GM19025 (cell line): ENCODE results near the gene MED29.
A peak's percentile ranks its signal among the peaks of the same experiment; 100 is the strongest.

Experiments
- ATAC-seq: cut with Tn5 transposase; IDR thresholded peaks from one replicate; pipeline ENCODE4 v1.9.1; 2021; ENCODE audit warnings: mild to moderate bottlenecking, low read depth, moderate library complexity; ENCODE audit not compliant: unreplicated experiment

MED29 gene

DNA sequence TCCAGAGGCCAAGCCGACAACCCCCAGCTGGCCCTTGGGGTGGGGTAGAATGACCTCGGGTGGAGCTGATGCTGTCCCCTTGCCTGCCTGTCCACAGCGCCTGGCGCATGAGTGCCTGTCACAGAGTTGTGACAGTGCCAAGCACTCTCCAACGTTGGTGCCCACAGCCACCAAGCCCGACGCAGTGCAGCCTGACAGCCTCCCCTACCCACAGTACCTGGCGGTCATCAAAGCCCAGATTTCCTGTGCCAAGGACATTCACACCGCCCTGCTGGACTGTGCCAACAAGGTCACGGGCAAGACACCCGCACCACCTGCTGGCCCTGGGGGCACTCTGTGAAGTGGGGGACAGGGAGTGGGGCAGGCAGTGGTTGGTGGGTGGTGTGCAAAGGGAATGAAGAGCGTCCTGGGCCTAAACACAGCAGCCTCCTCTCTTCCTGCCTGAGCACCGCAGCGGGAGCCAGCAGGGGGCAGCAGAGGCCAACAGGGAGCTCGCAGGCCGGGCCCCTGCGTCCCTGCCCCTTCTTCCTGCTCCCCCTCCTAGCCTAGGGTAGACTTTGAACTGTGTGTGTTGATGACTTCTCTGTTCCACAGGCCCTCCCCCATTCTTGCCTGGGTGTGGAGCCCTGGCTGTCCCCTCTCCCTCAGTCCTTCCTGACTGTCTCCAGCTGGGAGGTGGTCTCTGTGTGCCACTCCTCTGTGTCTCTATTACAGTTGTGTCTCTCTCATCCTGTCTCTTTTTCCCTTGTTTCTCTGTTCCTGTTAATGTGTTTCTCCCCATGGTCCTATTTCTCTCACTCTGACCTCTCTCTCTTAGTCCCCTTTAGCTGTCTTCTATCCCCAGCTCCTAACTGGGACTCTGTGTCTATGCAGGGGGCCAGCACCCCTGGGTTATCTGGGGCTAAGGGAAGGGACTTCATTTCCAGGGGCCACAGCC, 6.5 kb downstream of the MED29 start:
- ATAC-seq = no peak

DNA sequence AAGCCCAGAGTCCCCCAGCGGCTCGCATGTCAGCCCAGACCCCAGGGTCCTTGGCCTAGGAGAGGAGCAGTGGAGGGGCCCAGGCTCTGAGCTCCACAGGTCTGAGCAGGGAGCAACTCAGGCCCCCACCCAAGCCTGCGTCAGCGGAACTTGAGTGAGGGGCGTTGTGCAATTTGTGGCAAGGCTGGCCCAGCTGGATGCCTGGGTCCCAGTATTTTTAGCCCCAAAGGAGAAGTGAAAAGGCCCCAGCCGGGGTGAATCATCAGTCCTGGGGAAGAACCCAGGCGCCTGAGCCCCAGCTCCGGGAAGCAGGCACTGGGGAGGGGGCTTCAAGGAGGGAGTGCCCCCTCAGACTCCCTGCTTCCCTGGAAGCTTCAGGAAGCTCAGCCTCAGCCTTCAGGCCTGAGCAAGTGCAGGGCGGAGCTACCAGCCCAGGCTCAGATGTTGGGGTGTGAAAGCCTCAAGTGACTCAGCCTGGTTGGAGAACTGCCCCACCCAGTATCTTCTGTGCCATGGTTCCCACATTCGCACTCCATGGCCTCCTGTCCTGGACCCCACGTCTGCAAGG, 7.2 kb downstream of the MED29 start:
- no peak for ATAC-seq

DNA sequence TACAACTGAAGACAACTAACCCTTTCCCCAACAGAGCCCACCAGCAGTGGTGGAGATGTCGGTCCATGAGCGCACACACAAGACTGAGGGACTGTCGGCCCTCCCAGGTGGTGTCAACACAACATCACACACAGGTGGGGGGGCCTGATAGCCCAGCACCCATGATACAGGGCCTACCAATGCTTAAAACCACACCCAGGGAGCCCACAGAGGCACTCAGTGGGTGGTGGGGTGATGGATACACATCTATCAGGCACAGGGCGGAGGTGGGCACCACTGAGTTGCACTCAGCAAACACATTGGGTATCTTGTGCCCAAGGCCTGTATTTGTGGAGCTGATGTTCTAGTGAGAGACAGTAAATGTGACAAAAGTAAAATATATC, 8.5 kb downstream of the MED29 start:
- ATAC-seq = no peak

DNA sequence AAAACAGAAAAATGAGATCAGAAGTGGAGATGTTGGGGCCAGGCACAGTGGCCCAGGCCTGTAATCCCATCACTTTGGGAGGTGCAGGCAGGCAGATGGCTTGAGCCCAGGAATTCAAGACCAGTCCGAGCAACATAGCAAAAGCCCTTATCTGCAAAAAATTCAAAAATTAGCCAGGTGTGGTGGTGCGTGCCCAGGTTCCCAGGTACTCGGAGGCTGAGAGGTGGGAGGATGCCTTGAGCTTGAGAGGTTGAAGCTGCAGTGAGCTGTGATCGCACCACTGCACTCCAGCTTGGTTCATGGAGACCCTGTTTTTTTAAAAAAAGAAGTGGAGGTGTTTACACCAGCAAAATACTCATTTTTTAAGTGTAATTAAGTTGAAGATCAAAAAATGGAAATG, 8.9 kb downstream of the MED29 start:
- no peak for ATAC-seq

DNA sequence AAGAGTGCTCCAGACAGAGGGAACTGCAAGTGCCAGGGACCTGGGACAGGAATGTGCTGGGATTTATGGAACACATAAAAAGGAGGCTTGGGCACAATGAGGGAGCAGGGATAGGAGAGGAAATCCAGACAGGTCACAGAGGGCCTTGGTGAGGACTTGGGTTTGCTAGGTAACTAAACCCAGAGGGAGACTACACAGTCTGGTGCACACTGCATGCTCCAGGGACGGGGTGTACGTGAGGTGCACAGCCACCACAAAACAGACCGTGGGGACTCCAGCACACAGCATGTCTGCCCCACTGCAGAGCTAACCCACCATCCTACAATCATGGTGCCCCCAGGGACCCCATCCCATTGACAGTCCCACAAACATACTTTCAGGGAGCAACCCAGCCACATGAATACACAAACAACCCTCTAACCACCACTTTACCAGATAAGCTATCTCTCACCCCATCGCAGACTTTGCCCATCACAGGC, 9.9 kb downstream of the MED29 start:
- ATAC-seq = peak; percentile 12

DNA sequence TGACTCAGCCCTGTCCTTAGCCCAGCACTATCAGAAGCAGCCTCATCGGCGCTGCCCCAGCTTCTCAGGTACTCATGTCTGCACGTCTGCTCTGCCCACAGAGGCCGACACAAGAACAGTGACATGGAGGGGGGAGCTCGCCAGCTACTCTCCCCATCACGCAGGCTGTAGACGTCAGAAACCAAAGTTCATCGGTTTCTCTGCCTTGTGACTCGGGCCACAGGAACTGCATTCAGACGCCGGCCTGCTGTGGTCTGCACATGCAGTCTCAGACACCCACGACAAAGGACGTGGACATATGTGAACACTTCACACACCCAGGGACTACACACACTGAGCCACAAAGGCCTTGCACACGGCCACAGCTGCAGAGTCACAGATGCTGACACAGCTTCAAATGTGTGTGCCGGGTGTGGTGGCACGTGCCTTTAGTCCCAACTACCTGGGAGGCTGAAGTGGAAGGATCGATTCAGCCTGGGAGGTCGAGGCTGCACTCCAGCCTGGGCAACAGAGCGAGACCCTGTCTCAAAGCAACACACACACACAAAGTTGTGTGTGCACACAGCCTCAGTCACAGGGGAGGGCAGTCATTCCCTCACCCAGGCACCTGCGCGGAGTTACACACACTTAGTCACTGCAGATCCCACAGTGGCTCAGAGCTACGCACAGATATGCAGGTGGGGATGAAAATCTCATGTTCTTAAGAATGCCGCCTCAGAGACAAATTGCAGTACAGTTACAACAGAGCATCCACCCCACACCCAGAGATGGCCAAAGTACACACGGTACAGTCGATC, 10.6 kb downstream of the MED29 start:
- ATAC-seq = peak; percentile 24

DNA sequence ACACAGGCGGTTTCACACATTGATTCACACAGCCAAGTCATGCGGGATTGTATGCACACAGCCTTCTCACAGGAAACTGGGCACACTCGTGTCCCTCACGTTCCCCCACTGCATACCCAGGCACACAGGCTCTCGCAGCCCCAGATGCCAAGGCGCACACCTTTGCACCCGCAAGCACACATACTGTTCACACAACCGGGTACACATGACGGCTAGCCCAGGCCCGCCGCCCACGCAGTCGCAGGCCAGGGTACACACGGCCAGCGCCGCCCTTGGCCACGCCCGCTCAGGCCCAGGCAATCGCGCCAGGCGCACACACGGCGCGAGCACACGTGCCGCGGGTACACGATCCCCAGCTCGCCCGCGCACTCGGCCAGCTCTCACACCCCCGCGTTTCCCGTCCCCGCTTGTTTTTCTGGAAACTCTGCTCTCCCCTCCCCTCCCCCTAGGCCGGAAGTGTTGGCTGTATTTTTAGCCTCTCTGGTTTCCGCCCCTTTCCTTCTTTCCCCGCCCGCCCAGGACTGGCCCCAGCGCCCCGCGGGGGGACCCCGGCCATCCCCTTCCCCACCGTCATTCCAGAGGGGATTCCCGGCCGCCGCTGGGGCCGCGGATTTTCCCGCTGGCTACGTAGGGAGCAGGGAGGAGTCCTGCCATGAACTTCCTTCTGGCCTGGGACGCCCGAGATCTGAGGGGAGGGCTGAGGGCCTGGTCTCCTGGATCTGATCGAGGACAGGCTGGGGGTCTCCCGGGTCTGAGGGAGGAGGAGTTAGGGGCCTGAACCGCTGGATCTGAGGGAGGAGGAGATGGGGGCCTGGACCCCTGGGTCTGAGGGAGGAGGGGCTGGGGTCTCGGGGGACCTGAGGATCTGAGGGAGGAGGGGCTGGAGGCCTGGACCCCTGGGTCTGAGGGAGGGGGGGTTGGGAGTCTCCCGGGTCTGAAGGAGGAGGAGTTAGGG, 11.4 kb downstream of the MED29 start:
- peak; percentile 23 for ATAC-seq

DNA sequence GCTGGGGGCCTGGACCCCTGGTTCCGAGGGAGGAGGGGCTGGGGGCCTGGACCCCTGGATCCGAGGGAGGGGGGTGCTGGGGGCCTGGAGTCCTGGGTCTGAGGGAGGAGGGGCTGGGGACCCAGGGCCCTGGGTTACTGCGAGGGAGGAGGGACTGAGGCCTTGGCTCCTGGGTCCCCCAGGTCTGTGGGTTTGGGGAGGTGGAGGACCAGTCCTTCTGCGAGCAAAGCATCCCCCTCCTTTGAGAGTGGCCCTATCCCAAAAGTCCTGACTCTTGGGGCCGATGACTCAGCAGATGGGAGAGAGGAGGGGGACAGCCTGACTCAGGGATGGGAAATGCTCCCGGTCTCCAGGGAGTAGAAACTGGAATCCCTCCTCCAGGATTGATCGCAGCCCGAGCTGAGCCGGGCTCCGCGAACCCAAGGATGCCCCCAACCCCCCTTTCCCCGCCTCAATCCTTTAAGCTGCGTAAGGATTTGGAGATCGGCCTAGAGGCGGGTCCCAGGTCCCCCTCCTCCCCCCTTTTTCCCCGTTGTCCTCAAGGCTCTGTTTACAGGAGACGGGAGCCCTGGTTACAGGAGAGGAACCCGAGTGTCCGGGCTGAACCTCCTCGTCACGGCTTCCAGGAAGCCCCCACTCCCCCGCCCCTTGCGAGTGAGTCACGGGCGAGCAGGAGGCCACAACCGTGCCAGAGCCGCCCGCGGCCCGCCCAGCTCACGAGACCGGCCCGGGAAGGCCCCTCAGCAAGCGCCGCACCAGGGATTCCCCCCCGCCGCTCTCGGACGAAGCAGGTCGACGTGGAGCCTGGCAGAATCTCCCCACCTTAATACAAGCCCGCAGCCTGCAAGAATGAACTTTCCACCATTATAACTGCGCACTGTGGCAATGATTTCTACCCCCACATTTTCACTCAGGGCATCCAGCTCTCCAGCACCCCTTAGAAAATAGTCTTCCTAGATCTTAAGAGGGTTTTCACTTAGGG, 12.4 kb downstream of the MED29 start:
- no peak for ATAC-seq

DNA sequence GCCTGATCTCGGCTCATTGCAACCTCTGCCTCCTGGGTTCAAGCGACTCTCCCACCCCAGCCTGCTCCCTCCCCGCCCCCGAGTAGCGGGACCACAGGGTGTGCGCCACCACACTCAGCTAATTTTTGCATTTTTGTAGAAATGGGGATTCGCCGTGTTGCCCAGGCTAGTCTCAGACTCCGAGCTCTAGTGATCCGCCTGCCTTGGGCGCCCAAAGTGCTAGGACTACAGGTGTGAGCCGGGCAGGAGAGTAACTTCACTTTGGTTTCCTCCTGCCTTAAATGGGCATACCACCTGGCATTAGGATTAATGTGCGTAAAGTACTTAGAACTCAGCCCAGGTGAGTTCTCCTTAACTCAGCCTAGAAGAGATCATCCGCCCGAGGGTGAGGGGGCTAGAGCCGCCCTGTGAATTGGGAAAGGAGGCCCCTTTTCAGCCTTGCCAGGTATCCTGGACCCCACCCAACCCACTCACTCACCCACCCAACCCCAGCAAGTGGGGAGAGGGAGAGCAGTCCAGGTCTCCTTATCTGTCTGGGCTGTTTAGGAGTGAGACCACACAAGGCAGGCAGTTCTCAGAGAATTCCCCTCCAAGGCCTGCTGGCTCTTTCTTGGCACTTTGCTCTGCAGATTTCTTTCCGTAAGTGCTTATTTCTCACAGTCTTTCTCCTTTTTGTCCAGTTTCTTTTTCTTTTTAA, 14.2 kb downstream of the MED29 start:
- no peak for ATAC-seq

DNA sequence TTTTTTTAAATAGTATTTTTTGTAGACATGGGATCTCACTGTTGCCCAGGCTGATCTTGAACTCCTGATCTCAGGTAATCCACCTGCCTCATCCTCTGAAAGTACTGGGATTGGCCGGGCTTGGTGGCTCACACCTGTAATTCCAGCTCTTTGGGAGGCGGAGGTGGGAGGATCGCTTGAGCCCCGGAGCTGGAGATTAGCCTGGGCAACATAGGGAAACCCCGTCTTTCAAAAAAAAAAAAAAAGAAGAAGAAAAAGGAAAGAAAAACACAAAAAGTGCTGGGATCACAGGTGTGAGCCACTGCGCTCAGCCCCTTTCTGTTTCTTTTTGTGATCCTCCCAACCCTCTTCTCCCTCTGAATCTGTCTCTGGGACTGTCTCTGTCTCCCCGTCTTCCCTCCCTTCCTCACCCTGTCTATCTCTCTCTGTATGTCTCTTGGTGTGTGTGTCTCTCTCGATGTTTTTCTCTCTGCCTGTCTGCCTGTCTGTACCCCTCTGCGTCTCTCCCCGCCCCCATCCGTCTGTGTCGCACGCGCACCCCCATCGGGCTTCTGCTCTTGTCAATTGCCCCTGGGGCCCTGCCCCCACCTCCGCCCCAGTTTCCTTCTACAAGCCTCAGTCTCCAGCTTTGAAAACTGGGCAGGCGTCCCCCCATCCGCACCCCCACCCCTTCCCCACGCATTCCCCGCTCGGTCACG, 14.9 kb downstream of the MED29 start:
- ATAC-seq = no peak

DNA sequence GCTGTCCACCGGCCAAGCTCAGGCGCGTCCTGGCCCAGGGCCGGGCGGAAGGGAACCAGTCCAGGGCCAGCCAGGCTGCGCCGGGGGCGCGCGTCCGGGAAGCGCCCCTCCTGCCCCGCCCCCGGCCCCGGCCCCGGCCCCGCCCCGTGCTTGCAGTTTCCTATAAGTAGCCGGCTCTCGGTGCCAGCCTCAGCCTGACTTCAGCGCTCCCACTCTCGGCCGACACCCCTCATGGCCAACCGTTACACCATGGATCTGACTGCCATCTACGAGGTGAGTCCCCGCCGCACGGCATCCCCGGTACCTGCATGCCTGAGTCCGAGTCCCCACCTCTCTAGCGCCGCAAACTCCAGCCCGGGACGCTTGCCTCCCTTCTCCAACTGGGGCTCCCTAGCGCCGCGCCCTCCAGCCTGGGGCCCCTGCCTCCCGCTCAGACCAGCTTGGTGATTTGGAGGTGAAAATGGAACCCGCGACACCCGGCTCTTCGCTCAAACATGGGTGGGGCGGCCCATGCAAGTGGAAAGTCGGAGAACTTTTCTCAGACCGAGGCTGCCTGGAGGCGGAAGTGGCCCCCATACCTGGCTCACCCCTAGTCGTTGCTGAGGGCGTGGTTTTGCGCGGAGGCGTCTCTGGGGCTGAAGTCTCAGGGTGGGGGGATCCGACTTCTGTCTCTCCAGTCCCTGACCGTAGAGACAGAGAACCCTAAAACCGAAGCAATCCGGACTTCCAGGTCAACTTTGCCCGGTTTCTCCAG, 15.7 kb downstream of the MED29 start, which contains the start of gene ZFP36:
ZFP36 (plus strand) TSS at position 192 of the 754 bp plus-strand sequence; CDS start at position 250, 58 bp downstream.
- ATAC-seq = no peak

DNA sequence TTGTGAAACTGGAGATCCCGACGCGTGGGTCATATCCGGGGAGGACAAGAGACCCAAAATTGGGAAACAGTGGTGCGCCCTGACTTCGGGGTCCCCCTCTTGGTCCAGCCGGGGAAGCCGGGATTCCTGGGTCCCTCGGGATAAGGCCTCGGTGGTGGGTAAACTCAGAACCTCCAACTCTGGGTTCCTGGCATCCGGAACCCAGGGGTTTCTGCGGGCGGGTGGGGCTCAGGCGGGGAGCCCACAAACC, 16.2 kb downstream of the MED29 start:
- no peak for ATAC-seq

DNA sequence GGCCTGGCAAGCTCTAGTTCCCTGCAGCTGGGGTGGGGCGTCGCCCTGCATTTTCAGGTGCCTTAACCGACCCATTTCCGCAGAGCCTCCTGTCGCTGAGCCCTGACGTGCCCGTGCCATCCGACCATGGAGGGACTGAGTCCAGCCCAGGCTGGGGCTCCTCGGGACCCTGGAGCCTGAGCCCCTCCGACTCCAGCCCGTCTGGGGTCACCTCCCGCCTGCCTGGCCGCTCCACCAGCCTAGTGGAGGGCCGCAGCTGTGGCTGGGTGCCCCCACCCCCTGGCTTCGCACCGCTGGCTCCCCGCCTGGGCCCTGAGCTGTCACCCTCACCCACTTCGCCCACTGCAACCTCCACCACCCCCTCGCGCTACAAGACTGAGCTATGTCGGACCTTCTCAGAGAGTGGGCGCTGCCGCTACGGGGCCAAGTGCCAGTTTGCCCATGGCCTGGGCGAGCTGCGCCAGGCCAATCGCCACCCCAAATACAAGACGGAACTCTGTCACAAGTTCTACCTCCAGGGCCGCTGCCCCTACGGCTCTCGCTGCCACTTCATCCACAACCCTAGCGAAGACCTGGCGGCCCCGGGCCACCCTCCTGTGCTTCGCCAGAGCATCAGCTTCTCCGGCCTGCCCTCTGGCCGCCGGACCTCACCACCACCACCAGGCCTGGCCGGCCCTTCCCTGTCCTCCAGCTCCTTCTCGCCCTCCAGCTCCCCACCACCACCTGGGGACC, 16.6 kb downstream of the MED29 start:
- no peak for ATAC-seq

DNA sequence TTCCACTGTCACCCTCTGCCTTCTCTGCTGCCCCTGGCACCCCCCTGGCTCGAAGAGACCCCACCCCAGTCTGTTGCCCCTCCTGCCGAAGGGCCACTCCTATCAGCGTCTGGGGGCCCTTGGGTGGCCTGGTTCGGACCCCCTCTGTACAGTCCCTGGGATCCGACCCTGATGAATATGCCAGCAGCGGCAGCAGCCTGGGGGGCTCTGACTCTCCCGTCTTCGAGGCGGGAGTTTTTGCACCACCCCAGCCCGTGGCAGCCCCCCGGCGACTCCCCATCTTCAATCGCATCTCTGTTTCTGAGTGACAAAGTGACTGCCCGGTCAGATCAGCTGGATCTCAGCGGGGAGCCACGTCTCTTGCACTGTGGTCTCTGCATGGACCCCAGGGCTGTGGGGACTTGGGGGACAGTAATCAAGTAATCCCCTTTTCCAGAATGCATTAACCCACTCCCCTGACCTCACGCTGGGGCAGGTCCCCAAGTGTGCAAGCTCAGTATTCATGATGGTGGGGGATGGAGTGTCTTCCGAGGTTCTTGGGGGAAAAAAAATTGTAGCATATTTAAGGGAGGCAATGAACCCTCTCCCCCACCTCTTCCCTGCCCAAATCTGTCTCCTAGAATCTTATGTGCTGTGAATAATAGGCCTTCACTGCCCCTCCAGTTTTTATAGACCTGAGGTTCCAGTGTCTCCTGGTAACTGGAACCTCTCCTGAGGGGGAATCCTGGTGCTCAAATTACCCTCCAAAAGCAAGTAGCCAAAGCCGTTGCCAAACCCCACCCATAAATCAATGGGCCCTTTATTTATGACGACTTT, 17.4 kb downstream of the MED29 start:
- no peak for ATAC-seq

DNA sequence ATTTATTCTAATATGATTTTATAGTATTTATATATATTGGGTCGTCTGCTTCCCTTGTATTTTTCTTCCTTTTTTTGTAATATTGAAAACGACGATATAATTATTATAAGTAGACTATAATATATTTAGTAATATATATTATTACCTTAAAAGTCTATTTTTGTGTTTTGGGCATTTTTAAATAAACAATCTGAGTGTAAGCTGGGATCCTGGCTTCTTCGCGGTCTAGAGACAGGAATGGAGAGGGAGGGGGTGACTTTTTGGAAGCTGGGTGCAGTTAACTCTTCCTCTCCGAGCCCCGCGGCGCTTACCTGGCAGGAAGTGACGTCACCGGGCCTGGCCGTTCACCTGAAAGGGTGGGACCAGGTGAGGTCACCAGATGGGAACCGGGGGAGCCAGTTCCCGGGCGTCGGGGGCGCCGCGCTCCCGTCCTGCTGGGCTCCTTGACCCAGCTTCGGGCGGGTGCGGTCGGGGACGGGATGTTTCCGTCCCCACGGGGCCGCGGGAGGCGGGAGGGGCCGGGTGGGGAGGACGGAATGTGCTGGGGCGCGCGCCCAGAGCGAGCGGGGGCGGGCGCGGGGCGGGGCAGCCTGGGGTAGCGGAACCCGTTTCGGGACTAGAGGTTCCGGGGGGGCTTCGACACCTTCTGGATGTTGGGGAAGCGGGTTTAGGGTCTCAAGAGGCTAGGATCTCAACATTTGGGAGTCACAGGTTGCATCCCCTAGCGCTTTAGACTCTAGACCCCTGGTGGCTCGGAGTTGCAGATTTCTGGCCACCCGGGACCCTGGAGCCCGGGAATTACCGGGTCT, 18.2 kb downstream of the MED29 start:
- no peak for ATAC-seq
